ENCODE data around the gene GRIN3B. TPM values are rescaled to one million over a fixed set of nuclear protein-coding genes. Genes with fewer than 3 reads are reported as not detected.

Gene GRIN3B
- total and polyA plus RNA-seq, 2 of the 8 experiments (the other 6 are each of a cell fraction or from before 2014, with no cell fraction given), result 0.45 to 1.0 TPM

GRCh38 chr19:1049800-1050199, 49.6 kb downstream of the GRIN3B start:
- no peaks in the 10 kb centered on the region for H3K79me1 ChIP-seq (ENCODE audit: low read depth, low read length)
- ChIA-PET POLR2A (ENCODE audit: partially characterized antibody) (interaction anchor here (0.7 to 16.4 kb wide), 3 partner anchors 8 to 31 kb away, joined by 3 to 509 read pairs (median 3); partner anchors contain the start of genes CNN2 and RNU6-2), CTCF (ENCODE audit: partially characterized antibody) (interaction anchor here (1.0 to 1.3 kb wide), 2 partner anchors 21 to 31 kb away, joined by 3 read pairs; no protein-coding TSS in a partner anchor)
- no peak for DNase-seq (ENCODE audit: low read depth in 1 of 2, low spot score in 2 of 2)
- H4K91ac ChIP-seq (replicated peaks; ENCODE audit: insufficient read length, low read length), result no peak overlapping the region
- no peak overlapping the region for H2BK120ac ChIP-seq (replicated peaks; ENCODE audit: low read depth, low read length)
- H4K5ac ChIP-seq (ENCODE audit: insufficient read length, low read depth, low read length), result no peak overlapping the region
- H3K56ac ChIP-seq (replicated peaks; ENCODE audit: insufficient read length, low read depth, low read length), result no peak overlapping the region
- no peaks in the 10 kb centered on the region for H3K27me3 ChIP-seq (replicated peaks in 1 of 4; ENCODE audit: control insufficient read depth in 3 of 4, extremely low read depth in 1 of 4, insufficient read depth in 3 of 4, low read length in 3 of 4)
- no peak overlapping the region for H3K18ac ChIP-seq (ENCODE audit: extremely low read depth, low read length)
- no peak for FAIRE-seq
- H3K23me2 ChIP-seq (ENCODE audit: low read depth, low read length), result peaks cover 3% of the 10 kb centered on the region; the same call in 1 of the 2 replicates
- H3K9me3 ChIP-seq (ENCODE audit: insufficient read depth in 2 of 2, low read depth in 1 of 2, low read length in 1 of 2), result peaks cover 0 to 15% of the 10 kb centered on the region in 2 experiments; a peak in 2 of 4 replicates
- H2BK5ac ChIP-seq (ENCODE audit: low read depth, low read length), result no peak overlapping the region
- no peaks in the 10 kb centered on the region for H4K20me1 ChIP-seq (replicated peaks in 1 of 2; ENCODE audit: control insufficient read depth in 1 of 2, insufficient read depth in 2 of 2, low read length in 2 of 2)
- no peak overlapping the region for H4K8ac ChIP-seq (ENCODE audit: extremely low read depth, insufficient read depth, low read length)
- H3K9ac ChIP-seq (replicated peaks in 1 of 4; ENCODE audit: extremely low read depth in 1 of 4, low read depth in 3 of 4, low read length in 3 of 4), result no peak overlapping the region
- no peak overlapping the region for H2AK5ac ChIP-seq (ENCODE audit: low read depth, low read length)
- no peaks in the 10 kb centered on the region for H3K4me1 ChIP-seq (replicated peaks in 1 of 4; ENCODE audit: control insufficient read depth in 3 of 4, insufficient read depth in 4 of 4, low read length in 3 of 4)
- no peaks in the 10 kb centered on the region for H3K79me2 ChIP-seq (ENCODE audit: control insufficient read depth in 1 of 2, insufficient read depth in 2 of 2, low read length in 2 of 2)
- H2AFZ ChIP-seq (ENCODE audit: low read length), result no peak overlapping the region
- H2BK12ac ChIP-seq (ENCODE audit: low read depth, low read length), result no peak overlapping the region
- no peak overlapping the region for H2BK20ac ChIP-seq (ENCODE audit: low read length)
- no peak overlapping the region for H3K4me2 ChIP-seq (ENCODE audit: insufficient read depth in 1 of 2, low read depth in 2 of 2, low read length in 2 of 2)
- H2BK15ac ChIP-seq (ENCODE audit: low read length), result no peak overlapping the region
- peaks cover 0 to 17% (median 2%) of the 10 kb centered on the region in 4 experiments; a peak in 1 of 8 replicates for H3K36me3 ChIP-seq (ENCODE audit: control insufficient read depth in 2 of 4, insufficient read depth in 4 of 4, low read length in 3 of 4)
- no peak overlapping the region for H3K23ac ChIP-seq (ENCODE audit: insufficient read length)
- H3K14ac ChIP-seq (ENCODE audit: insufficient read length), result no peak overlapping the region
- no peak overlapping the region for H3K27ac ChIP-seq (ENCODE audit: low read depth, low read length)
- 90% methylated on average over 6 of the region's 11 CpGs; no CpG with 5 or more reads in 1 of the 2 experiments for WGBS, 2 experiments (ENCODE audit: extremely low coverage in 1 of 2, insufficient coverage in 1 of 2, insufficient read length in 1 of 2, insufficient replicate concordance in 2 of 2, low coverage in 1 of 2, low lambda C conversion rate in 2 of 2, missing lambda C conversion rate in 1 of 2)
- no peak overlapping the region for H3K4ac ChIP-seq (replicated peaks; ENCODE audit: insufficient read length, low read depth, low read length)
- no peak overlapping the region for H3K4me3 ChIP-seq (ENCODE audit: extremely low read depth in 1 of 4, insufficient read depth in 2 of 4, low read depth in 3 of 4, low read length in 4 of 4)
- no peak for TF ChIP-seq CTCF (IDR thresholded peaks at IDR 0.05; ENCODE audit: control extremely low read depth in 1 of 3, insufficient read depth in 1 of 3, low read depth in 1 of 3, low read length in 3 of 3)
- TF ChIP-seq MAFK (IDR thresholded peaks at IDR 0.05; ENCODE audit: low read depth, low read length), result no peak
- TF ChIP-seq POU5F1 (IDR thresholded peaks at IDR 0.05; ENCODE audit: low read depth, low read length), result no peak
- no peak for TF ChIP-seq MAX (IDR thresholded peaks at IDR 0.05)
- no peak for TF ChIP-seq RXRA (IDR thresholded peaks at IDR 0.05; ENCODE audit: insufficient read depth, low read depth, low read length)
- TF ChIP-seq TEAD4 (IDR thresholded peaks at IDR 0.05; ENCODE audit: low read depth, low read length), result no peak
- TF ChIP-seq CEBPB (IDR thresholded peaks at IDR 0.05; ENCODE audit: low read depth, low read length), result no peak
- TF ChIP-seq USF2 (IDR thresholded peaks at IDR 0.05; ENCODE audit: low read length), result no peak
- no peak for TF ChIP-seq CBX8 (IDR thresholded peaks at IDR 0.05; ENCODE audit: borderline replicate concordance, low read depth, low read length)
- TF ChIP-seq RBBP5 (IDR thresholded peaks at IDR 0.05; ENCODE audit: borderline replicate concordance, low read depth, low read length), result no peak

Data from H1 (cell line).